NB4 (cell line): ENCODE results near the gene GALNT18.

Experiments
- DNase-seq: peaks from one replicate; pipeline ENCODE4 v3.0.0; 2010; ENCODE audit warnings: low read depth
- H3K4me3 ChIP-seq: one replicate; pipeline ENCODE4 v1.5.1; 2011; ENCODE audit warnings: mild to moderate bottlenecking, low read depth, low read length, moderate library complexity
- CTCF ChIP-seq: IDR thresholded peaks from one replicate; pipeline ENCODE4 v1.5.1; 2012; ENCODE audit warnings: low read depth, low read length
- MAX ChIP-seq: IDR thresholded peaks from 2 replicates; pipeline ENCODE4 v1.6.1; 2011; ENCODE audit warnings: low read depth, low read length
- MYC ChIP-seq: IDR thresholded peaks from 2 replicates; pipeline ENCODE4 v1.6.1; 2011; ENCODE audit warnings: low read depth, low read length
- POLR2A ChIP-seq: IDR thresholded peaks from 2 replicates; pipeline ENCODE4 v1.6.1; 2011; ENCODE audit warnings: mild to moderate bottlenecking; ENCODE audit not compliant: insufficient read length; ENCODE audit errors: extremely low read depth

Gene GALNT18

GRCh38 chr11:11267312-11267711 lies 354.5 kb downstream of the GALNT18 start:
- no peak for DNase-seq
- TF ChIP-seq CTCF (no peak), MAX (no peak), MYC (no peak), POLR2A (no peak)
- H3K4me3 ChIP-seq: no peak overlapping the region

- peak; percentile 40 for DNase-seq
- no peak overlapping the region for H3K4me3 ChIP-seq
- TF ChIP-seq CTCF (peak; percentile 88), POLR2A (no peak), MAX (no peak)
These were observed 355.7 kb downstream of the GALNT18 start for GRCh38 chr11:11265994-11266606.

- TF ChIP-seq POLR2A: no peak
- no peak for TF ChIP-seq MYC
- TF ChIP-seq MAX: no peak
- no peak for TF ChIP-seq CTCF
- no peak overlapping the region for H3K4me3 ChIP-seq
- DNase-seq: no peak
These were observed 356.5 kb downstream of the GALNT18 start for GRCh38 chr11:11265320-11265719.

DNA sequence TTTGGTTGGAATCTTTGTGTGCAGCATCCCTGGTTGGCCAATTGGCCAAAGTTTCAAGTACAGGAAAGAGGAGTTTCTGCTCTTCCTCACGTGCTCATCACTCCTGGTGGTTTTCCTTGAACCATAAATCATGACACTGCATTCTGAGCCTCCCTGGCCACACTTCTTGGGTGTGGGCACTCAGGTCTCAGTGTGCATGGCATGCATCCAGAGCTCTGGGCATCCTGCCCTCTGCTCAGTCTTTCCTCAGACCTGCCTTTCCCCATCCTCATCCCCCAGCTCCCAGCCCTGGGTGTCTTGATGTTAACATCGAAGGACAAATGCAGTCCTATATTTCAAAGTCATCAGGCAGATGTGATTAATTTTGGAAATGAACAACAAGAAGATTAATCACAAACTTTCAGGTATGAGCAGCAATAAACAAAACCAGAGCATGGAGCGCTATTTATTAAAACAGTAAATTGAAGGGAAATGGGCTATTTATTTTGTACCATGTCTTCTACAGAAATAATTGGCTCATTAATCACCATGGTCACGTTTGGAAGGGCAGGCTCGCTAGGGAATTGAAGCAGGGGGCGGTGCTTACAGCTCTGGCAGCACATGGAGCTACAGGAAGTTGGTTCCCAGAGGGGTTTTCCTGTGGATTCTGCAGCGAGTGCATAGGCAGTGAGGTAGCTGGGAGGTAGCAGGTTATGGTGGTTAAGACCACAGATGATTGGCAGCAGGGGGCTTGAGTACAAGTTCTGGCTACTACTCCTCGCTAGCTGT lies 358.4 kb downstream of the GALNT18 start:
- H3K4me3 ChIP-seq: no peak overlapping the region
- no peak for DNase-seq

More for the DNA sequence above, 358.4 kb downstream of the GALNT18 start:
- TF ChIP-seq MYC: no peak
- no peak for TF ChIP-seq MAX
- TF ChIP-seq POLR2A: no peak
- no peak for TF ChIP-seq CTCF
